IPS-20b (cell line): ENCODE measurements around the gene ITSN1.

Source experiments
- H3K27ac ChIP-seq: one replicate; pipeline ENCODE4 v1.5.1; 2013; ENCODE audit warnings: low read length
- H3K27me3 ChIP-seq: 2 replicates; pipeline ENCODE4 v1.6.1; 2013; ENCODE audit warnings: mild to moderate bottlenecking, low read length, inconsistent platforms; ENCODE audit not compliant: insufficient read depth
- H3K36me3 ChIP-seq: 2 replicates; pipeline ENCODE4 v1.6.1; 2013; ENCODE audit warnings: low read depth, mild to moderate bottlenecking, inconsistent platforms, low read length, moderate library complexity; ENCODE audit not compliant: insufficient read depth
- H3K4me1 ChIP-seq: 2 replicates; pipeline ENCODE4 v1.6.1; 2013; ENCODE audit warnings: mild to moderate bottlenecking, control low read depth, inconsistent platforms, low read length, moderate library complexity; ENCODE audit not compliant: insufficient read depth
- H3K4me3 ChIP-seq: 2 replicates; pipeline ENCODE4 v1.5.1; 2013; ENCODE audit warnings: mild to moderate bottlenecking, low read length, inconsistent platforms
- H3K9ac ChIP-seq: 2 replicates; pipeline ENCODE4 v1.6.1; 2013; ENCODE audit warnings: low read depth, mild to moderate bottlenecking, inconsistent platforms, low read length, moderate library complexity
- H3K9me3 ChIP-seq: 2 replicates; pipeline ENCODE4 v1.6.1; 2013; ENCODE audit warnings: mild to moderate bottlenecking, low read depth, low read length, inconsistent platforms; ENCODE audit not compliant: insufficient read depth

Gene ITSN1

DNA sequence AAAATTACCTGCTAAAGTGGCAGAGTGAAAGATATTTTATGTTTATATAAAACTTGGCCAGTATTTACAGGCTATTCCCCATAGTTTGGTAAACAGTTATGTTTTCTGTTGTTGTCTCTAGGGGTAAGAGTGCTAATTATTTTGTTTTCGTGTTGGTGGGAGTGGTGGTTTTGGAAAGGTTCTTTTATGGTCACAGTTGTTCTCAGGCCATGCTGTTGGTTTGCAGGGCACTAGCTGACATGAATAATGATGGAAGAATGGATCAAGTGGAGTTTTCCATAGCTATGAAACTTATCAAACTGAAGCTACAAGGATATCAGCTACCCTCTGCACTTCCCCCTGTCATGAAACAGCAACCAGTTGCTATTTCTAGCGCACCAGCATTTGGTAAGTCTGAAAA, 92.5 kb downstream of the ITSN1 start:
- H3K36me3 ChIP-seq, result peaks cover 42% of the 10 kb centered on the region
- no peak overlapping the region for H3K4me3 ChIP-seq
- H3K27ac ChIP-seq, result no peak overlapping the region
- no peaks in the 10 kb centered on the region for H3K27me3 ChIP-seq
- H3K9me3 ChIP-seq, result no peaks in the 10 kb centered on the region
- no peak overlapping the region for H3K9ac ChIP-seq
- H3K4me1 ChIP-seq, result peaks cover 5% of the 10 kb centered on the region; the same call in 1 of the 2 replicates

DNA sequence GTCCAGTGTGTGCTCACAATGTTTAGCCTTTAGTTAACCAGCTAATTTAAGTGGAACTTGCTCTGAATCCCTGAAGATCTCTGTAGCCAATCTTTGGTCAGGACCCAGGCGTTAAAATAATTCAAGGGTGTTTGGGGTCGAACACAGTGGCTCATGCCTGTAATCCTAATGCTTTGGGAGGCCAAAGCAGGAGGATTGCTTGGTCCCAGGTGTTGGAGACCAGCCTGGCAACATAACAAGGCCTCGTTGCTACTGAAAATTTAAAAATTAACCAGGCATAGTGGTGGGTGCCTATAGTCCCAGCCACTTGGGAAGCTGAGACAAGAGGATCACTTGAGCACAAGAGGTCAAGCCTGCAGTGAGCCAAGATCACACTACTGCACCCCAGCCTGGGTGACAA, 94.3 kb downstream of the ITSN1 start:
- Histone ChIP-seq H3K4me3 (no peak overlapping the region), H3K4me1 (0 out of 2 replicates have a peak, but pooled peaks cover 3% of the 10 kb centered on the region), H3K9ac (no peak overlapping the region), H3K36me3 (peaks cover 42% of the 10 kb centered on the region), H3K27ac (no peak overlapping the region), H3K9me3 (no peaks in the 10 kb centered on the region), H3K27me3 (no peaks in the 10 kb centered on the region)

DNA sequence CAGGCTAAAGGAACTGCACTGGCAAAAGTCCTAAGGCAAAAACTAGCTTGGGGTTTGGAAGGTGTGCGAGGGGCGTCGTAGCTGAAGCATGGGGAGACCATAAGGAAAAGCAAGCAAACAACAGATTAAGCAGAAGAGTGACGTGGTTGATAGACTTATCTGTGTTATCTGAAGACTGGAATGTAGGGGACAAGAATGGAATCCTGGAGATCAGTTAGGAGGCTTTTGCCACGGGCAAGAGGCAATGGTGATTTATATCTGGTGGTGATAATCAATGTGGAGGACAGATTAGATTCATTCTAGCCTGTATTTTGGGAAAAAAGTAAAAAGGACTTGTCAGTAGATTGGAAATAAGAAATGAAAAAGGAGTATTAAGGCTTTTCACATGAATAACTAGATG, 97.4 kb downstream of the ITSN1 start:
- Histone ChIP-seq H3K9ac (no peak overlapping the region), H3K36me3 (peaks cover 44% of the 10 kb centered on the region), H3K27me3 (no peaks in the 10 kb centered on the region), H3K4me1 (no peaks in the 10 kb centered on the region), H3K4me3 (no peak overlapping the region), H3K9me3 (no peaks in the 10 kb centered on the region), H3K27ac (no peak overlapping the region)

GRCh38 chr21:33747420-33747819, 105.1 kb downstream of the ITSN1 start:
- H3K4me3 ChIP-seq, result no peak overlapping the region
- peaks cover 47% of the 10 kb centered on the region for H3K36me3 ChIP-seq
- no peaks in the 10 kb centered on the region; the same call in 1 of the 2 replicates for H3K9me3 ChIP-seq
- H3K9ac ChIP-seq, result no peak overlapping the region
- H3K27me3 ChIP-seq, result no peaks in the 10 kb centered on the region
- H3K27ac ChIP-seq, result no peak overlapping the region
- H3K4me1 ChIP-seq, result no peaks in the 10 kb centered on the region

DNA sequence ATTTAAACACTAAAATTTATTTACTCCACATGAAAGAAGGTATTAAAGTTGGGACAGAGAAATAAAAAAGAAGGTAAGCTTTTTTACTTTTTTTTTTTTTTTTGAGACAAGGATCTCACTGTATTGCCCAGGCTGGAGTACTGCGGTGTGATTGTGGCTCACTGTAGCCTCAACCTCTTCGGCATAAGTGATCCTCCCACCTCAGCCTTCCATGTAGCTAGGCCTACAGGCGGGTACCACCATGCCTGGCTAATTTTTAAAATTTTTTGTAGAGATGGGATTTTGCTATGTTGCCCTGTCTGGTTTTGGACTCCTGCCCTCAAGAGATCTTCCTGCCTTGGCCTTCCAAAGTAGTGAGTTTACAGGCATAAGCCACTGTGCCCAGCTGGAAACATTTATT, 106.6 kb downstream of the ITSN1 start:
- Histone ChIP-seq H3K4me3 (no peak overlapping the region), H3K27ac (no peak overlapping the region), H3K9me3 (no peaks in the 10 kb centered on the region; the same call in 1 of the 2 replicates), H3K9ac (no peak overlapping the region), H3K4me1 (no peaks in the 10 kb centered on the region), H3K27me3 (no peaks in the 10 kb centered on the region), H3K36me3 (peaks cover 56% of the 10 kb centered on the region)

DNA sequence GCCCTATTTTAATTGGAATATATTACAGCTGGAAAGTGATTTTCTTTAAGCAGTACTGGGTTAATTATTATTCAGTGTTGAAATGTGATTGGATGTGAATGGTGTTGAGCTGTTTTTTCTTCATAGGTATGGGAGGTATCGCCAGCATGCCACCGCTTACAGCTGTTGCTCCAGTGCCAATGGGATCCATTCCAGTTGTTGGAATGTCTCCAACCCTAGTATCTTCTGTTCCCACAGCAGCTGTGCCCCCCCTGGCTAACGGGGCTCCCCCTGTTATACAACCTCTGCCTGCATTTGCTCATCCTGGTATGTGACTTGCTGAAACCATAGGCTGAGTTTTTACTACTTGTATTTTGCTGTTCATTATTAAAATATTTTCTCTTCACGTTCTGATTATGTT, 107.7 kb downstream of the ITSN1 start:
- peaks cover 48% of the 10 kb centered on the region for H3K36me3 ChIP-seq
- no peak overlapping the region for H3K9ac ChIP-seq
- no peak overlapping the region for H3K4me3 ChIP-seq
- no peaks in the 10 kb centered on the region for H3K4me1 ChIP-seq
- H3K27ac ChIP-seq, result no peak overlapping the region
- H3K27me3 ChIP-seq, result no peaks in the 10 kb centered on the region
- H3K9me3 ChIP-seq, result no peaks in the 10 kb centered on the region; the same call in 1 of the 2 replicates

GRCh38 chr21:33751120-33751519, 108.8 kb downstream of the ITSN1 start:
- H3K9ac ChIP-seq, result no peak overlapping the region
- no peaks in the 10 kb centered on the region; the same call in 1 of the 2 replicates for H3K9me3 ChIP-seq
- H3K36me3 ChIP-seq, result peaks cover 47% of the 10 kb centered on the region
- H3K4me3 ChIP-seq, result no peak overlapping the region
- no peaks in the 10 kb centered on the region for H3K4me1 ChIP-seq
- no peak overlapping the region for H3K27ac ChIP-seq
- H3K27me3 ChIP-seq, result no peaks in the 10 kb centered on the region

DNA sequence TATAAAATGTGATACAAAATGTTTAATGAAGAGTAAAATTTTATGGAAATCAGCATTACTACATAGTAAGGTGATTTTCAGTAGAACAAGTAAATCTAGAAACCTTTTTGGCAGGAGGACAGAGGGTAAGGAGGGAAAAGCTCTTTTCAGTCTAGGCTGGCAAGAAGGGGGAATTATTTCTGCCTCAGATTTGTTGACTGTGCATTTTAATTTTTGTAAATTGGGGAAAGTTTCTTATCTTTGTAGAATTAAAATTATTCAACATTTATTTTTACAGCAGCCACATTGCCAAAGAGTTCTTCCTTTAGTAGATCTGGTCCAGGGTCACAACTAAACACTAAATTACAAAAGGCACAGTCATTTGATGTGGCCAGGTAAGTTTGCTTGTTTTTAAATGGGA, 109.2 kb downstream of the ITSN1 start:
- Histone ChIP-seq H3K36me3 (peaks cover 43% of the 10 kb centered on the region), H3K4me3 (no peak overlapping the region), H3K9ac (no peak overlapping the region), H3K9me3 (no peaks in the 10 kb centered on the region; the same call in 1 of the 2 replicates), H3K4me1 (no peaks in the 10 kb centered on the region), H3K27ac (no peak overlapping the region), H3K27me3 (no peaks in the 10 kb centered on the region)

DNA sequence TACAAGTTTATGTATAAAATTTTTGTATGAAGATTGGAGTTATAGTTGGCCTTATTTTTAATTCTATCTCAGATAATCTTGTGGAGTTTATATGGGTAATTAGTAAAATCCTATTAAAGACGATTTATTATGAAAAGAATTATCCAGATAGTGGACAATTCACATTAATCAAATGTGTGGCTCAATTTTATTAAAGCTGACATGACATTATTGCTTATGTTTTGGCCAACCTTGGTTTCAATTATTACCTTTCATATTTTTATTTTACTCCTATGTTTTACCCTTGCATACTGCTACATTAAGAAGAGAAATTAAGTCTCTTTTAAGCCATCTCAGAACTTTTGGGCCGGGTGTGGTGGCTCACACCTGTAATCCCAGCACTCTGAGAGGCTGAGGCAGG, 110.0 kb downstream of the ITSN1 start:
- no peak overlapping the region for H3K9ac ChIP-seq
- no peaks in the 10 kb centered on the region for H3K27me3 ChIP-seq
- H3K36me3 ChIP-seq, result peaks cover 43% of the 10 kb centered on the region
- H3K4me3 ChIP-seq, result no peak overlapping the region
- no peaks in the 10 kb centered on the region for H3K4me1 ChIP-seq
- no peak overlapping the region for H3K27ac ChIP-seq
- H3K9me3 ChIP-seq, result no peaks in the 10 kb centered on the region; the same call in 1 of the 2 replicates

DNA sequence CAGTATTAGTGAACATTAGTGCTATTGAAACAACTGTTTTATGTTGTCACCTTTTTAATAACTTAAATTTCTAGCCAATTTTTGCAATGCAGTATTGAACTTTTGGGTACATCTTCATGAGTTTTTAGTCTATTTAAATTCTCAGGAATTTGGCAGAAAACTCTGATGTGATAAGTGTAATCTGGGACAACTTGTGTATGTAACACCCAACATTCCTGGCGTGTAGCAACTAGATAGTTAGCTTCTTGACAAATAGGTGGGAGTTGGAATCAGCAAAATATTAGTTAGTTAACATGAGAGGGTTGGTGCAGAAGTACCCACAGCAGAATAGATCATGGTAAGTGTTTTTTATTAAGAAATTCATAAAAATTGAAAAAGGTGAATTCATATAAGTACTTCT, 111.6 kb downstream of the ITSN1 start:
- Histone ChIP-seq H3K27ac (no peak overlapping the region), H3K9ac (no peak overlapping the region), H3K4me3 (no peak overlapping the region), H3K36me3 (peaks cover 52% of the 10 kb centered on the region), H3K4me1 (no peaks in the 10 kb centered on the region), H3K9me3 (no peaks in the 10 kb centered on the region), H3K27me3 (no peaks in the 10 kb centered on the region)

DNA sequence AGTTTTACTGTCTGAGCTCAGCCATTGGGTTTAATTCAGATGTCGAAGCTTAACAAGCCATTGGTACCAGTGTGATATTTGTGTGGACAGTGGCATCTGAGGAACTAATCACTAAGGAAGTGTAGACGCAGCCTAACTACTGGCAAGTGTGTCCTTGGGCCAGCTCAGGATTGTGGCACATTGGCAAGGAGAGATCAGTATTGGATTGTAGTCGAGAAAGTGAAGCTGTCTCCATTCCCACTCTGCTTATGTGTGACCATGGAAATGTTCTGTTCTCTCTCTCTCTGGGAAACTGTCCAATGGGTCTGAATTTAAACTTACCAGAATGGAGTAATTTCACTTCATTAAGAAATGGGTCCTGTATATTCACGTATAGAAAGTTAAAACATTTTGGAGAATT, 112.2 kb downstream of the ITSN1 start:
- peaks cover 58% of the 10 kb centered on the region for H3K36me3 ChIP-seq
- H3K4me3 ChIP-seq, result no peak overlapping the region
- H3K9ac ChIP-seq, result no peak overlapping the region
- H3K9me3 ChIP-seq, result no peaks in the 10 kb centered on the region
- no peaks in the 10 kb centered on the region for H3K4me1 ChIP-seq
- no peaks in the 10 kb centered on the region for H3K27me3 ChIP-seq
- no peak overlapping the region for H3K27ac ChIP-seq

DNA sequence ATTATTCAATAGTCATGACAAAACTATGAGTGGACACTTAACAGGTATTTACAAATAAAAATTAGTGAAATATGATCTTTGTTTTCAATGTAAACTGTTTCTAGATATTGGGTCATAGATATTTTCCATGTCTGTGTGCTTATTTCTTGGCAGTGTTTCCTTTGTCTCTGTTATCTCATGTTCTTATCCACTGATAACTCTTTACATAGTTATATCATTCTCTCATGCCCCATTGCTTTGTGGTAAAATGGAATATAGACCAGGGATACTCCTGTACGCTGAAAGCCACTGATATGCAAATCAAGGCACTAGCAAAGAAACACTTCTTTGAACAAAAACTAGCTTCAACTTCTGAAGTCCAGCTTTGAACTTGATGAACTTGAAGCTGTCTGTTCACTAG, 113.1 kb downstream of the ITSN1 start:
- Histone ChIP-seq H3K9me3 (no peaks in the 10 kb centered on the region), H3K4me1 (no peaks in the 10 kb centered on the region), H3K4me3 (no peak overlapping the region), H3K9ac (no peak overlapping the region), H3K27me3 (no peaks in the 10 kb centered on the region), H3K36me3 (peaks cover 53% of the 10 kb centered on the region), H3K27ac (no peak overlapping the region)
